Stimulated activated CD8-positive, alpha-beta memory T cell treated with anti-CD3 and anti-CD28 coated beads, Interleukin-4, amount 100 ng/mL, for 4 hours (primary cell): ENCODE results near the gene KLHDC1.
A peak's percentile ranks its signal among the peaks of the same experiment; 100 is the strongest.
"Not testable (repeated sequence)": the region's sequence is repeated elsewhere in the genome, so short reads cannot be mapped to it uniquely, and the experiment has no call there.

Experiments used
- DNase-seq, 2 donors: peaks; one replicate each; pipeline ENCODE4 v3.0.0-alpha.2; 2020; ENCODE audit warnings: low read depth in 2 of 2, low spot score in 1 of 2

KLHDC1 gene

GRCh38 chr14:49692811-49693734, at the start of gene KLHDC1:
Gene KLHDC1, plus strand, starts transcription at chr14:49693120. Its CDS starts 75 bp downstream, at chr14:49693195.
- peak; percentile 44 to 59 for DNase-seq

GRCh38 chr14:49653508-49653907, 39.4 kb upstream of the KLHDC1 start:
- DNase-seq, result no peak

GRCh38 chr14:49654511-49654910, 38.4 kb upstream of the KLHDC1 start:
- no peak for DNase-seq

GRCh38 chr14:49657500-49657899, 35.4 kb upstream of the KLHDC1 start:
- not testable (repeated sequence) for DNase-seq

- DNase-seq, result no peak
These were observed 33.1 kb upstream of the KLHDC1 start for GRCh38 chr14:49659526-49660455.

GRCh38 chr14:49670475-49670874, 22.4 kb upstream of the KLHDC1 start:
- DNase-seq, result no peak

- no peak for DNase-seq
These were observed 19.3 kb upstream of the KLHDC1 start for GRCh38 chr14:49673586-49673985.

GRCh38 chr14:49677643-49678042, 15.3 kb upstream of the KLHDC1 start:
- DNase-seq, result no peak

GRCh38 chr14:49679271-49679670, 13.6 kb upstream of the KLHDC1 start:
- DNase-seq, result no peak

GRCh38 chr14:49686425-49686824, 6.5 kb upstream of the KLHDC1 start:
- no peak for DNase-seq

GRCh38 chr14:49687942-49688700, 4.8 kb upstream of the KLHDC1 start, which contains the start of gene POLE2:
Gene POLE2, minus strand, starts transcription at chr14:49688214. Its CDS starts 11 bp downstream, at chr14:49688203.
- peak; percentile 40 to 45 for DNase-seq

- DNase-seq, result no peak
These were observed 4.3 kb upstream of the KLHDC1 start for GRCh38 chr14:49688701-49689030.

- no peak for DNase-seq
These were observed 1.9 kb upstream of the KLHDC1 start for GRCh38 chr14:49691031-49691430.

- DNase-seq, result no peak
These were observed 645 bp upstream of the KLHDC1 start for GRCh38 chr14:49692193-49692757.

GRCh38 chr14:49693735-49694124, 810 bp downstream of the KLHDC1 start:
- not testable (repeated sequence) for DNase-seq

GRCh38 chr14:49702725-49703124, 9.8 kb downstream of the KLHDC1 start:
- no peak for DNase-seq

GRCh38 chr14:49703965-49704364, 11.0 kb downstream of the KLHDC1 start:
- no peak for DNase-seq

- DNase-seq, result not testable (repeated sequence)
These were observed 11.6 kb downstream of the KLHDC1 start for GRCh38 chr14:49704471-49704870.

GRCh38 chr14:49710993-49711392, 18.1 kb downstream of the KLHDC1 start:
- not testable (repeated sequence) for DNase-seq

- DNase-seq, result no peak
These were observed 27.8 kb downstream of the KLHDC1 start for GRCh38 chr14:49720744-49721143.
